Loucy (cell line): ENCODE results near the gene RGS2.

Experiments
- H2AFZ ChIP-seq: fragments of 200-600 bp; sonication (generic); 2 replicates; pipeline ENCODE4 v1.6.0; 2016; ENCODE audit warnings: antibody characterized with exemption, mild to moderate bottlenecking, low read length, moderate library complexity
- H3F3A ChIP-seq: fragments of 200-600 bp; 2 replicates; pipeline ENCODE4 v1.6.0; 2016; ENCODE audit warnings: antibody characterized with exemption, low read depth, mild to moderate bottlenecking
- H3K27me3 ChIP-seq: fragments of 200-600 bp; sonication (generic); 2 replicates; pipeline ENCODE4 v1.6.1; 2014; ENCODE audit warnings: low read length, mild to moderate bottlenecking; ENCODE audit not compliant: insufficient read depth, poor library complexity, severe bottlenecking
- H3K36me3 ChIP-seq: fragments of 200-600 bp; sonication (generic); 2 replicates; pipeline ENCODE4 v1.6.1; 2016; ENCODE audit warnings: low read length; ENCODE audit not compliant: insufficient read depth
- H3K4me1 ChIP-seq: fragments of 200-600 bp; sonication (generic); 2 replicates; pipeline ENCODE4 v1.5.1; 2014; ENCODE audit warnings: low read length, mild to moderate bottlenecking; ENCODE audit not compliant: insufficient read depth, poor library complexity, severe bottlenecking
- H3K4me2 ChIP-seq: fragments of 200-600 bp; sonication (generic); 2 replicates; pipeline ENCODE4 v1.6.0; 2014; ENCODE audit warnings: antibody characterized with exemption, low read length, low read depth, mild to moderate bottlenecking; ENCODE audit not compliant: poor library complexity, severe bottlenecking
- H3K4me3 ChIP-seq: fragments of 200-600 bp; sonication (generic); 2 replicates; pipeline ENCODE4 v1.5.1; 2014; ENCODE audit warnings: low read length, mild to moderate bottlenecking, mixed read lengths; ENCODE audit not compliant: poor library complexity, severe bottlenecking
- H3K79me2 ChIP-seq: fragments of 200-600 bp; sonication (generic); 2 replicates; pipeline ENCODE4 v1.6.1; 2014; ENCODE audit warnings: low read length; ENCODE audit not compliant: insufficient read depth
- H3K9ac ChIP-seq: fragments of 200-600 bp; sonication (generic); 2 replicates; pipeline ENCODE4 v1.6.0; 2014; ENCODE audit warnings: mild to moderate bottlenecking, low read depth, low read length, moderate library complexity; ENCODE audit not compliant: poor library complexity, severe bottlenecking
- H3K9me2 ChIP-seq: fragments of 200-600 bp; sonication (generic); replicated peaks from 2 replicates; pipeline ENCODE4 v1.6.1; 2016; ENCODE audit warnings: low read depth, low read length, mixed read lengths
- H3K9me3 ChIP-seq: fragments of 200-600 bp; sonication (generic); 2 replicates; pipeline ENCODE4 v1.6.1; 2014; ENCODE audit warnings: mild to moderate bottlenecking, antibody characterized with exemption, low read length, low read depth; ENCODE audit not compliant: insufficient read depth
- H4K20me1 ChIP-seq: fragments of 200-600 bp; sonication (generic); 2 replicates; pipeline ENCODE4 v1.6.0; 2014; ENCODE audit warnings: antibody characterized with exemption, low read length, mild to moderate bottlenecking; ENCODE audit not compliant: insufficient read depth, poor library complexity, severe bottlenecking
- EZH2phosphoT487 ChIP-seq: fragments of 200-600 bp; IDR thresholded peaks from 2 replicates; pipeline ENCODE4 v1.6.1; 2018; ENCODE audit warnings: antibody characterized with exemption, mild to moderate bottlenecking, moderate library complexity, borderline replicate concordance
- TF ChIP-seq, protein P1 (sequence below): fragments of 200-600 bp; sonication (generic); conservative IDR thresholded peaks from 2 replicates; pipeline ENCODE4 v1.5.1; 2014; ENCODE audit warnings: mild to moderate bottlenecking, antibody characterized with exemption, low read length

The RGS2 gene

DNA sequence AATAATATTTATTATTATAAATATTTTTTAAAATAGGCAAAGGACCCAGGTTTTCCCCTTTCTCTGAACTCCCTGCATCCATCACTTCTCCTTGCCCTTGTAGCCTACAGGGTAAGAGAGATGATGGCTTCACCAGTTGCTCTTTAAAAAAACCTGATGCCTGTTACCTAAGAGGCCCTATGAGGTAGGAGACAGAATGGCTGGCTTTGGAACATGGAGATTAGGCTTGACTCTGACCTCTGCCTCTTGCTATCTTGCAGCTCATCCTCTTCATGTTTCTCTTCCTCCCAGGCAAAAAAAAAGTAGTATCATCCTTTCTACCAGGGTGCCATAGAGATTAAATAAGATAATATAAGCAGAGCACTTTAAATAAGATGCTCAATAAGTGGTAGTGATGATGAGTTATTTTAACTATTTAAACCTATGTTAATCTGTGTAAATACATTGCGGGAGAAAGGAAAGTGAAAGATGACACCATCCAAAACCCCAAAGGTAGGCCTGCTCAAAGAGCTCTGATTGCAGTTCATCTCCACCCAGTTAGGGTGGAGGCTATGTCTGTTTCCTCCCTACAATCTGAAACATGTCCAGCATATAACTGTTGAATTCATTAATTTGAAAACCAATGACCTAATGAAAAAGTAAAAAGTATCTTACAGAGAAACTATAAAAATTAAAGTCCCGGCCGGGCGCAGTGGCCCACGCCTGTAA lies 51.8 kb downstream of the RGS2 start:
- Histone ChIP-seq H3K36me3 (no peaks in the 10 kb centered on the region), H3K4me3 (no peak overlapping the region), H3K79me2 (no peaks in the 10 kb centered on the region), H3K9ac (no peak overlapping the region), H3K9me2 (no peaks in the 10 kb centered on the region), H3K9me3 (no peaks in the 10 kb centered on the region), H3F3A (no peaks in the 10 kb centered on the region), H2AFZ (no peak overlapping the region), H3K4me2 (no peak overlapping the region), H3K4me1 (no peaks in the 10 kb centered on the region), H3K27me3 (no peaks in the 10 kb centered on the region), H4K20me1 (no peaks in the 10 kb centered on the region)
- TF ChIP-seq, protein P1, sequence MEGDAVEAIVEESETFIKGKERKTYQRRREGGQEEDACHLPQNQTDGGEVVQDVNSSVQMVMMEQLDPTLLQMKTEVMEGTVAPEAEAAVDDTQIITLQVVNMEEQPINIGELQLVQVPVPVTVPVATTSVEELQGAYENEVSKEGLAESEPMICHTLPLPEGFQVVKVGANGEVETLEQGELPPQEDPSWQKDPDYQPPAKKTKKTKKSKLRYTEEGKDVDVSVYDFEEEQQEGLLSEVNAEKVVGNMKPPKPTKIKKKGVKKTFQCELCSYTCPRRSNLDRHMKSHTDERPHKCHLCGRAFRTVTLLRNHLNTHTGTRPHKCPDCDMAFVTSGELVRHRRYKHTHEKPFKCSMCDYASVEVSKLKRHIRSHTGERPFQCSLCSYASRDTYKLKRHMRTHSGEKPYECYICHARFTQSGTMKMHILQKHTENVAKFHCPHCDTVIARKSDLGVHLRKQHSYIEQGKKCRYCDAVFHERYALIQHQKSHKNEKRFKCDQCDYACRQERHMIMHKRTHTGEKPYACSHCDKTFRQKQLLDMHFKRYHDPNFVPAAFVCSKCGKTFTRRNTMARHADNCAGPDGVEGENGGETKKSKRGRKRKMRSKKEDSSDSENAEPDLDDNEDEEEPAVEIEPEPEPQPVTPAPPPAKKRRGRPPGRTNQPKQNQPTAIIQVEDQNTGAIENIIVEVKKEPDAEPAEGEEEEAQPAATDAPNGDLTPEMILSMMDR: no peak
- no peak for TF ChIP-seq EZH2phosphoT487

DNA sequence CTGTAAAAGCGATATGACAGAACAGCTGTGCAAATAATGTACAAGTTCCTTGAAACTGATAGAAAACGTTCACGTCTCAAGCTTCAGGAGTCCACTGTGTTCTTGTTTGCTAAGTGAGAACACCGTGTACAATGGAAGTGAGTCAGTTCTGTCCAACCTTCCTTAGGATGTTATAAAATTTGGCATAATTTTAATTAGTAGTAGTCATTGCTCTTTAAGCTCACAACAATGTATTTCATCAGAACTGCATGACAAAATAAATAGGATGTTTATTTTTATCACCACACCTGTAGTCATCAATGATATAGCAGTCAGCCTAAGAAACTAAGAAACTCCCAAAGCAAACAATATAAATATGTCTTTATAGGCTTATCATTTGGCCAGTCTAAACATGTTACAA lies 53.0 kb downstream of the RGS2 start:
- Histone ChIP-seq H2AFZ (no peak overlapping the region), H3K4me2 (no peak overlapping the region), H3K4me3 (no peak overlapping the region), H4K20me1 (no peaks in the 10 kb centered on the region), H3K4me1 (no peaks in the 10 kb centered on the region), H3K9ac (no peak overlapping the region), H3F3A (no peaks in the 10 kb centered on the region), H3K36me3 (no peaks in the 10 kb centered on the region), H3K9me2 (no peaks in the 10 kb centered on the region), H3K9me3 (no peaks in the 10 kb centered on the region), H3K79me2 (no peaks in the 10 kb centered on the region), H3K27me3 (no peaks in the 10 kb centered on the region)
- no peak for TF ChIP-seq EZH2phosphoT487
- TF ChIP-seq, protein P1: no peak
